Panc1 (cell line): Measurements from ENCODE around the gene SLC39A10. TPM values are rescaled to one million over a fixed set of nuclear protein-coding genes. Genes with fewer than 3 reads are reported as not detected.

Experiments
- ATAC-seq: fragments of 200-7000 bp; cut with Tn5 transposase; 2 replicates; pipeline ENCODE4 v1.9.1; 2020; ENCODE audit warnings: mild to moderate bottlenecking, moderate library complexity
- BruUV-seq: library from RNA; stranded (reverse); fragments of 400-500 nt; replicated peaks from 2 replicates; lab custom pipeline; 2021; lab: Mats Ljungman, UMichigan
- CTCF ChIA-PET: fragments of 300-600 bp; sonication (Branson Sonifier 250); formaldehyde crosslinking; loops from one replicate; lab custom pipeline; 2022; ENCODE audit warnings: antibody characterized with exemption; lab: Charles Lee
- POLR2A ChIA-PET: fragments of 300-600 bp; sonication (Branson Sonifier 250); formaldehyde crosslinking; loops from one replicate; lab custom pipeline; 2022; ENCODE audit warnings: antibody characterized with exemption; lab: Charles Lee
- DNase-seq: peaks from one replicate; pipeline ENCODE4 v3.0.0-alpha.2; 2010; ENCODE audit warnings: low read depth, low spot score
- H3K27ac ChIP-seq: 2 replicates; pipeline ENCODE4 v1.5.1; 2011; ENCODE audit warnings: mild to moderate bottlenecking, low read length, inconsistent platforms
- H3K27me3 ChIP-seq: fragments of 200-500 bp; sonication (Bioruptor generic); 2 replicates; pipeline ENCODE4 v1.6.0; 2014; ENCODE audit warnings: low read length, inconsistent platforms; ENCODE audit not compliant: control insufficient read depth, insufficient read depth
- H3K36me3 ChIP-seq: fragments of 200-500 bp; sonication (Bioruptor generic); 2 replicates; pipeline ENCODE4 v1.5.1; 2014; ENCODE audit warnings: inconsistent platforms, mild to moderate bottlenecking, low read length, moderate library complexity; ENCODE audit not compliant: control insufficient read depth, insufficient read depth
- H3K4me1 ChIP-seq: 2 replicates; pipeline ENCODE4 v1.5.1; 2011; ENCODE audit warnings: inconsistent platforms, mild to moderate bottlenecking, low read length, moderate library complexity; ENCODE audit not compliant: control insufficient read depth, insufficient read depth
- H3K4me3 ChIP-seq, 2 experiments: 2 replicates each; pipeline ENCODE4 v1.5.1; 2011 to 2012; ENCODE audit warnings: low read depth in 2 of 2, low read length in 2 of 2, mild to moderate bottlenecking in 2 of 2, inconsistent platforms in 1 of 2, moderate library complexity in 1 of 2
- H3K9me3 ChIP-seq: fragments of 200-500 bp; sonication (Bioruptor generic); 2 replicates; pipeline ENCODE4 v1.5.1; 2014; ENCODE audit warnings: low read depth, mild to moderate bottlenecking, inconsistent platforms, low read length, moderate library complexity; ENCODE audit not compliant: control insufficient read depth, insufficient read depth
- POLR2AphosphoS5 ChIP-seq: IDR thresholded peaks from 2 replicates; pipeline ENCODE4 v1.6.1; 2012; ENCODE audit warnings: mild to moderate bottlenecking, low read depth, low read length, moderate library complexity
- SIN3A ChIP-seq: IDR thresholded peaks from 2 replicates; pipeline ENCODE4 v1.6.1; 2012; ENCODE audit warnings: low read depth, mild to moderate bottlenecking, low read length, moderate library complexity, borderline replicate concordance; ENCODE audit not compliant: insufficient read depth
- TCF7L2 ChIP-seq: IDR thresholded peaks from 2 replicates; pipeline ENCODE4 v1.6.1; 2011; ENCODE audit warnings: mild to moderate bottlenecking, low read depth, low read length, inconsistent platforms
- in situ Hi-C: cut with HindIII; loops from 2 replicates; pipeline ENCODE4 v1.10.0; 2016; ENCODE audit warnings: low sequenced_read_pairs, low pct_unique_long_range_greater_than_20kb
- intact Hi-C: fragments of 100-400 bp; cut with micrococcal nuclease; formaldehyde crosslinking; loops from one replicate; pipeline ENCODE4 v1.10.0; 2022; ENCODE audit not compliant: unreplicated experiment
- total RNA-seq: library from RNA; stranded (reverse); gene quantifications from one replicate; pipeline ENCODE4 v1.2.1, GENCODE V29; 2021; ENCODE audit not compliant: unreplicated experiment
- TF ChIP-seq, protein P1 (sequence below), 2 experiments: IDR thresholded peaks; 2 replicates each; pipeline ENCODE4 v1.6.1; 2011 to 2012; ENCODE audit warnings: low read depth in 2 of 2, control low read depth in 1 of 2, low read length in 1 of 2, mild to moderate bottlenecking in 1 of 2, moderate library complexity in 1 of 2; ENCODE audit not compliant: insufficient read depth in 1 of 2
- TF ChIP-seq, protein P2 (sequence below): fragments of 450-650 bp; IDR thresholded peaks from 2 replicates; pipeline ENCODE4 v1.5.1; 2017; ENCODE audit warnings: mild to moderate bottlenecking

SLC39A10 gene
- total RNA-seq, 1 experiment from 2014 or later: 45.9 TPM

DNA sequence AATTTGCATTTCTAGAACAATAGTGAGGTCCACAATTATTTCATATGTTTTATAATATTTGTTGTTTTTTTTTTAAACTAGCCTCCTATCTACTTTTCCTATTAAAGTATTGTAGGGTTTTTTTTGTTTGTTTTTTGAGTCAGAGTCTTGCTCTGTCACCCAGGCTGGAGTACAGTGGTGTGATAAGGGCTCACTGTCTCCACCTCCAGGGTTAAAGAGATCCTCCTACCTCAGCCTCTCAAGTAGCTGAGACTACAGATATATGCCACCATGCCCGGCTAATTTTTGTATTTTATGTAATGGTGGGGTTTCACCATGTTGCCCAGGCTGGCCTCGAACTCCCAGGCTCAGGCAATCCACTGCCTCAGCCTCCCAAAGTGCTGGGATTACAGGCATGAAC lies 122.5 kb downstream of the SLC39A10 start:
- Histone ChIP-seq H3K36me3 (no peaks in the 10 kb centered on the region), H3K4me1 (no peaks in the 10 kb centered on the region), H3K4me3 (no peak overlapping the region), H3K9me3 (no peaks in the 10 kb centered on the region), H3K27me3 (no peaks in the 10 kb centered on the region), H3K27ac (no peak overlapping the region)
- TF ChIP-seq SIN3A (no peak), POLR2AphosphoS5 (no peak)
- TF ChIP-seq, protein P1, sequence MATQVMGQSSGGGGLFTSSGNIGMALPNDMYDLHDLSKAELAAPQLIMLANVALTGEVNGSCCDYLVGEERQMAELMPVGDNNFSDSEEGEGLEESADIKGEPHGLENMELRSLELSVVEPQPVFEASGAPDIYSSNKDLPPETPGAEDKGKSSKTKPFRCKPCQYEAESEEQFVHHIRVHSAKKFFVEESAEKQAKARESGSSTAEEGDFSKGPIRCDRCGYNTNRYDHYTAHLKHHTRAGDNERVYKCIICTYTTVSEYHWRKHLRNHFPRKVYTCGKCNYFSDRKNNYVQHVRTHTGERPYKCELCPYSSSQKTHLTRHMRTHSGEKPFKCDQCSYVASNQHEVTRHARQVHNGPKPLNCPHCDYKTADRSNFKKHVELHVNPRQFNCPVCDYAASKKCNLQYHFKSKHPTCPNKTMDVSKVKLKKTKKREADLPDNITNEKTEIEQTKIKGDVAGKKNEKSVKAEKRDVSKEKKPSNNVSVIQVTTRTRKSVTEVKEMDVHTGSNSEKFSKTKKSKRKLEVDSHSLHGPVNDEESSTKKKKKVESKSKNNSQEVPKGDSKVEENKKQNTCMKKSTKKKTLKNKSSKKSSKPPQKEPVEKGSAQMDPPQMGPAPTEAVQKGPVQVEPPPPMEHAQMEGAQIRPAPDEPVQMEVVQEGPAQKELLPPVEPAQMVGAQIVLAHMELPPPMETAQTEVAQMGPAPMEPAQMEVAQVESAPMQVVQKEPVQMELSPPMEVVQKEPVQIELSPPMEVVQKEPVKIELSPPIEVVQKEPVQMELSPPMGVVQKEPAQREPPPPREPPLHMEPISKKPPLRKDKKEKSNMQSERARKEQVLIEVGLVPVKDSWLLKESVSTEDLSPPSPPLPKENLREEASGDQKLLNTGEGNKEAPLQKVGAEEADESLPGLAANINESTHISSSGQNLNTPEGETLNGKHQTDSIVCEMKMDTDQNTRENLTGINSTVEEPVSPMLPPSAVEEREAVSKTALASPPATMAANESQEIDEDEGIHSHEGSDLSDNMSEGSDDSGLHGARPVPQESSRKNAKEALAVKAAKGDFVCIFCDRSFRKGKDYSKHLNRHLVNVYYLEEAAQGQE (IDR thresholded peaks at IDR 0.05; ENCODE audit: insufficient read depth in 1 of 2, low read depth in 2 of 2, low read length in 1 of 2): no peak
- in situ Hi-C loops (no loop called here), intact Hi-C loops (no loop called here)
- ChIA-PET CTCF (no interaction called here), POLR2A (no interaction called here)
- BruUV-seq: no TSS peak
- no peak for DNase-seq
- ATAC-seq: no peak

DNA sequence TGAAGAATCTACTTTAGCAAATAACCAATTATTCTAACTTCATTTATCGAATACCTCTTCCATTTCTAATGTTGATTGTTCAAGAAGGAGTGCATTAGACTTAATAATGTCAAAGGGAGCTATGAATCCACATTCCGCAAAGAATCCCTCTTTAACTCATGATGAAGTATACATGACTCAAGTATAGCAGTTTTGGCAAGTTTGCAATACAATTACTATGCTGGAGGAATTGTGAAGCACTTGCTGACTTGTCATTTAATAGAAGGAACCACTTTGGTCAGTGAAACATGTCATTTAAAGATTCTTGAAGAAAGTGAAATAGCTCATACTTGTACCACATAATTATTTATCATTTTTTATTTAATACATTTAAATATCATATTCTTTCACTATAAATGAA lies 125.1 kb downstream of the SLC39A10 start:
- in situ Hi-C loops (no loop called here), intact Hi-C loops (no loop called here)
- ATAC-seq: no peak
- no peak overlapping the region for H3K27ac ChIP-seq
- no peaks in the 10 kb centered on the region for H3K36me3 ChIP-seq
- no peak overlapping the region for H3K4me3 ChIP-seq
- no peak for DNase-seq
- no TSS peak for BruUV-seq
- ChIA-PET CTCF (no interaction called here), POLR2A (no interaction called here)
- H3K4me1 ChIP-seq: no peaks in the 10 kb centered on the region
- no peaks in the 10 kb centered on the region for H3K27me3 ChIP-seq
- TF ChIP-seq SIN3A (no peak), POLR2AphosphoS5 (no peak), TCF7L2 (no peak)
- TF ChIP-seq, protein P1 (IDR thresholded peaks at IDR 0.05; ENCODE audit: insufficient read depth in 1 of 2, low read depth in 2 of 2, low read length in 1 of 2): no peak
- TF ChIP-seq, protein P2, sequence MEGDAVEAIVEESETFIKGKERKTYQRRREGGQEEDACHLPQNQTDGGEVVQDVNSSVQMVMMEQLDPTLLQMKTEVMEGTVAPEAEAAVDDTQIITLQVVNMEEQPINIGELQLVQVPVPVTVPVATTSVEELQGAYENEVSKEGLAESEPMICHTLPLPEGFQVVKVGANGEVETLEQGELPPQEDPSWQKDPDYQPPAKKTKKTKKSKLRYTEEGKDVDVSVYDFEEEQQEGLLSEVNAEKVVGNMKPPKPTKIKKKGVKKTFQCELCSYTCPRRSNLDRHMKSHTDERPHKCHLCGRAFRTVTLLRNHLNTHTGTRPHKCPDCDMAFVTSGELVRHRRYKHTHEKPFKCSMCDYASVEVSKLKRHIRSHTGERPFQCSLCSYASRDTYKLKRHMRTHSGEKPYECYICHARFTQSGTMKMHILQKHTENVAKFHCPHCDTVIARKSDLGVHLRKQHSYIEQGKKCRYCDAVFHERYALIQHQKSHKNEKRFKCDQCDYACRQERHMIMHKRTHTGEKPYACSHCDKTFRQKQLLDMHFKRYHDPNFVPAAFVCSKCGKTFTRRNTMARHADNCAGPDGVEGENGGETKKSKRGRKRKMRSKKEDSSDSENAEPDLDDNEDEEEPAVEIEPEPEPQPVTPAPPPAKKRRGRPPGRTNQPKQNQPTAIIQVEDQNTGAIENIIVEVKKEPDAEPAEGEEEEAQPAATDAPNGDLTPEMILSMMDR: no peak
- H3K9me3 ChIP-seq: no peaks in the 10 kb centered on the region
